GM19025 (cell line): ENCODE results near the gene EEF1E1.
"Not testable (repeated sequence)": the region's sequence is repeated elsewhere in the genome, so short reads cannot be mapped to it uniquely, and the experiment has no call there.

Source experiments
- ATAC-seq: cut with Tn5 transposase; IDR thresholded peaks from one replicate; pipeline ENCODE4 v1.9.1; 2021; ENCODE audit warnings: mild to moderate bottlenecking, low read depth, moderate library complexity; ENCODE audit not compliant: unreplicated experiment

EEF1E1 gene

DNA sequence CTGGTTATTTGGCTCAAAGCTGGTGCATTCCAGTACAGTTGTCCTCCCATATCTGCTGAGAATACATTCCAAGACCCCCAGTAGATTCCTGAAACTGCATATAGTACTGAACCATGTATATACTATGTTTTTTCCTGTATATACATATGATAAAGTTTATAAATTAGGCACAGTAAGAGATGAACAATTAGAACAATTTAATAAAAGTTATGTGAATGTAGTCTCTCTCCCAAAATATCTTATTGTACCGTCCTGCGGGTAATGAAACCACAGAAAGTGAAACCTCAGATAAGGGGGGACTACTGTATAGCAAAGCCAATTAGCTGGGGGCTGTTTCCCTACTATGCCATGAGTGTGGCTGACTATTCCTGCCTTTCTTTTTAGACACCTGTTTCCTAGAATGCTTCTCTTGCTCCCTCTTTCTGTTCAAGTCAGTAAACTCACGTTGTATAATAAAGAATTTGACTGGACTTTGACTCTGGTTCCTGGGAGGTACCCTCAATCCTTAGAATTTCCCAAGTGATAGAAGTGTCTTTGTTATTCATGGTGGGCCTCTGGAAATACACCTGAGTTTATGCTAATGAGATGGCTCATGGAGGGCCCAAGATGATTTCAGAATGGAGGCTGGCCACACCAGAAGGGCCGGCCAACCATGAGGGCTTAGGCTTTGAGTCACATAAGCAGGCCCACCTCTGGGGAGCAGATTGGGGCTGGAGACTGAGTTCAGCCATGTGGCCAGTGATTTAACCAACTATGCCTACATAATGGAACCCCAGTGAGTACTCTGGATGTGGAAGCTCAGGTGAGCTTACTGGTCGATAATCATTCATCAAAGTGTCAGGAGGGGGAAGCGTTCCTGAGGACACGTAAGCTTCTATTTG lies 37.5 kb downstream of the EEF1E1 start:
- ATAC-seq: no peak

DNA sequence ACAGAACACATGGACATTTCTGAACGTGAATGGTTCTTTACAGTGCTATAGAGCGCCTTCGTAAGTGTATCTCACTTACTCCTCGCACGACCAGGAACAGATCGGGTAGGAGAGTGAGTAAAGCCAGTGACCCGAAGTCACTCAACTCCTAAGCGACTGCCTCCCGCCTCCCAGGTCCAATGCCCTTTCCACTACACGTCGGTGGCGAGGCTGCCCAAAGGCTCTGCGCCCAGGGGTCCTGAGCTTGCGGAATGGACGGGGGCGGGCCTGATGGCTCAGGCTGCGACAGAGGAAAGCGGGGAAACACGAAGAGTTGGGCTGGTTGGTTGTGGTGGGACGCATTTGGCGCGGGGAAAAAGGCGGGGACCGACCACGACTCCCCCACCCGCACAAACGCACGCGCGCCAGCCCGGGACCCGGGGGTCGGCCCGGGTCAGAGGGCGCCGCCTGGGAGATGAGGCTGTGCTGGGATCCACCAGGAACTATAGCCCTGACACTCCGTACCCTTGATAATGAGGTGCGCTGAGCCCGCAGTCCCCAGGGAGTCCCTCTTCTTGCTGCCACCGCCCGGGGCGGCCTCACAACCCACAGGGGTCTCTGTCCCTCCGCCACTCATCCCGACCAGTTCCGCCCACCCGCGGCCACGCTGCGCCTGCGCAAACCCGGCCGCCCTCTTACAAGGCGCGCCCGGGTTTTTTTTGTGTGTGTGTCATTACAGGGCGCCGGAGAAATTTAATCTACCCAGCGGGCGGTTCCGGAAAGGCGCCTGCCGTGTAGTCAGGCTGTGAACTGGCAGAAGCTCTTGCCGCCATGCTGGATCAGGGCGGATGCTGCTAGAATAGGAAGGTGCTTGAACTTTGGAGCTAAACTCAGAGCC lies 38.3 kb downstream of the EEF1E1 start, which contains the start of gene BLOC1S5:
TSS of gene BLOC1S5 (minus strand) at position 629 of the 877 bp plus-strand sequence. CDS start at position 616, 13 bp downstream.
- peak; percentile 83 for ATAC-seq

DNA sequence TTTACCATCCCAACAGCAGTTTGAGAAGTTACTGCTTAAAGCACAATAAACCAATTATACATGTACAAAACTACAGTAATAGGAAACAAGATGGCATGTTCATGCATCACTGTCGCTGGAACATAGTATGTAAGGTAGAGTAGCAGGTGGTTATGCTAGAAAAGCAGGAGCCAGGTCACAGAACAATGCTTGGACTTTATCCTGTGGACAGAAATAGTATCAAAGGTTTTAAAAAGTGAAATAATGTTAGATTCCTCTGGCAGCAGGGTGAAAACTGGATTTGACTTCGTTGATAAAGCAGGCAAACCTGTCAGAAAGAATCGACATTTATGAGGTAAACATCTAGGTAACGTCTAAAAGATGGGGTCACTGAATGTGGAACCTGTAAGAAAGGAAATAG lies 40.6 kb downstream of the EEF1E1 start:
- no peak for ATAC-seq

DNA sequence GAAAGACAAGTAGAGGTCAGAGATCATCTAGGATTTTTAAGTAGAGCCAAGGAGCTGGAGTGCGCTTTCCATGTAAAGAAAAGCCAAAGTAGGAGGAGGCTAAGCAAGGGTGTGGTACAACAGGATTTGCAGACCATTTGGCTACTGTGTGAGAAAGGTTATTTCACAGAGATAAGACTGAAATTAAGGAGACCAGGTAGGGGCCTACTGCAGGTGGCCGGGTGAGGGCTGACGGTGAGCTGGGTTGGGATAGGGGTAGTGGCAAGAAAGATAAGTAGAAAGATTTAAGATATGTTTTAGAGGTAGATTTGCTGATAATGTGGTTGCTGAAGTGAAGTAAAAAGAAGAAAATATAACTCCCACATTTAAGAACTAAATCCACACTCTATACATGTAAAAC lies 42.0 kb downstream of the EEF1E1 start:
- ATAC-seq: no peak

DNA sequence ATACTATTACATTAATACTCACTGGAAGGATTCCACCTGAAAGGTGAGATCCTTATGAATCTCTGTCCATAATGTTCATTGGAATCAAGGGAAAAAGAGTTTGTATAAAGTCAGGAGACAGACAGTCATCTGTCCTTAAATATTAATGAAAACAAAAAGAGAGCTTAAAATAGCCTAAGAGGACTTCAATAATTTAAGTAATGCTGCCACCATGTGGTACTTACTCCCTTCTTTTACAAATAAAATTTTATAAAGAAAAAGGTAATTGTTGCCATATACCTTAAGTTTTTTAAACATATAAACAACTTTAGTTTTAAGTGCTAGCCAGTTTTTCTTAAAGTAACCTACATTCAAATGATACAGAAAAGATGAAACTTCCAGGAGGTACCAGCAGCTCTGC lies 43.2 kb downstream of the EEF1E1 start:
- no peak for ATAC-seq

DNA sequence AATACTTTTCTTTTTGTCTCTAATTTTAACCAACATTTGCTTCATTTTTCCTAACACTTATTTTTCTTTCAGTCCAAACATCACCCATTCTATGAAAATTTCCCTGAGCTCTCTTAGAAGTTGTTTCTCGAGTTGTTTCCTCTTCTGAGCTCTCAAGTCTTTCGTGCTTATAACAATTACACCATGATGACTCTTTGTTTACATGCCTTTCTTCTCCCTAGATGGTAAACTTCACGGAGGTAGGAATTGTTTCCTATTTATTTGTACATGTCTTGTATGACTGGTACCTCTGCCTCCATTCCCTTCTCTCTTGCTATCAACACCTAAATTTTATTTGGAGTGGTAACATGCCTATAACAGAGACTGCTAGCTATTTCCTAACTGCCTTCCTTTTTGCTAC lies 44.6 kb downstream of the EEF1E1 start:
- ATAC-seq: no peak

DNA sequence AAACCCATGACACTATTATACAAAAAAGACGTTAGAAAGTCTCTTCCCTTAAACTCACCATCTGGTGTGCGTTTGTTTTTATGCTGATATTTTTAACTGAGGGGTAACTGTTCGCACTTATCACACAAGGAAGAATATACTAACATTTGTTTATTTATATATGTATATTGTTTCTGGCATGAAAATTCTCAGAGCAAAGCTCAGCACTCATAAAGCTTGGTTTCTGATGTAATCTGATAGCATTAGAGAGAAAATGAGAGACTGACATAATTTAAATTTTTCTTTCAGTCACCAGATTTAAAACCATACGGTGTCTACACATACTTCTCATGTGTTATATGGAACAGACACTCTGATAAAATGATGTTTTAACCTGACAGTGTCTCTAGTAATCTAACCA lies 45.1 kb downstream of the EEF1E1 start:
- no peak for ATAC-seq

DNA sequence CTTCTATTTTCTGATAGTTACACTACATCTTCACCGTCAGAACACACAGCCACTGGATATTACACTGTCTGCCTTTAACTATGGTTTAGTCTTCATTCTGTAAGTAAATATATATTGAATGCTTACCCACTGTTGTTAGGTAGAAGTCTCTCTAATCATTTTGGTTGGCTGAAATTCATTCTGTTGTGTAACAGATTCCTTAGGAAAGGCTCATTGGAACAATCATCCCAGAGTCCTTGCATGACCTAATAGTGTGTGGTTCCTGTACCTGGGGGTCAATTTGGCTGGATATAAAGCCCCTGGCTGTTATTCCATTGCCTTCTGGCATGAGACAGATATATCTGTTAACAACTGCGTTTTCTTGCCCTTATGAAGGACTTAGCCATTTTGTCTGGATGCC lies 48.1 kb downstream of the EEF1E1 start:
- no peak for ATAC-seq

DNA sequence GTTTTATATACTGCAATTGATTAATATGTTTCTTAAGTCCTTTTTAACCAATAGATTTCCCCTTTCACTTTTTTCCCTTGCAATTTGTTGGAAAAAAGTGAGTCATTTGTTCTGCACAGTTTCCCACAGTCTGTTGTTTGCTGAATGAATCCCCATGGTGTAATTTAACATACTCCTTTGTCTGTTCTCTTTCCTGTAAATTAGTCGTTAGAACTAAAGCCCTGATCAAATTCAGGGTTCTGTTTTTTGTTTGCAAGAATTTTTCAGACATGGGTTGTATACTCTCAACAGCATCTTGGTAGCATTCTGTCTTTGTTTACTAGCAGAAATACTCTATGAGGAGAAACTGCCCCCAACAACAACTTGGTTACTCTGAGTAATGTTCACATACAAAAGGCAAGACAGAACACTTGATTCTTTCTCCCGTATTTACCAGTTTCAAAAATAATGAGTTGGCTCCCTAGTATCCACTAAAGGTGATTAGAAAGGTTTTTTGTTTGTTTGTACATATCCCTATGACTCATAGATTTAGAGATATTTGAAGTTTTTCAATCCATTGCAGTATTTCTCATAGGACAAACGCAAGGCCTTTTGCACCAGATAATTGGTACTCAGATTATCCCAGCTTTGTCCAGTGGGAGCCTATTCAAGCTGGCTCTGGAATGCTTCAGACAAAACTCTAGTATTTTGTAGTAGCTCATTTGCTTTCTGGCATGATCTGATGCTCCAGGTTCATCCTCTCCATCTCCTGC lies 54.6 kb downstream of the EEF1E1 start:
- ATAC-seq: no peak

DNA sequence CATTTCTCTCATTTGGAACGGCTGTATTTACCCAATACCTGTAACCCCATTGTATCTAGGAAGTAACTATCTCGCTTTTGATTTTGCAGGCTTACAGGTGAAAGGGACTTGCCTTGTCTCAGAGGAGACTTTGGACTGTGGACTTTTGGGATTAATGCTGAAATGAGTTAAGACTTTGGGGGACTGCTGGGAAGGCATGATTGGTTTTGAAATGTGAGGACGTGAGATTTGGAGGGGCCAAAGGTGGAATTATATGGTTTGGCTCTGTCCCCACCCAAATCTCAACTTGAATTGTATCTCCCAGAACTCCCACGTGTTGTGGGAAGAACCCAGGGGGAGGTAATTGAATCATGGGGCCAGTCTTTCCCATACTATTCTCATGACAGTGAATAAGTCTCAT lies 56.6 kb downstream of the EEF1E1 start:
- not testable (repeated sequence) for ATAC-seq

DNA sequence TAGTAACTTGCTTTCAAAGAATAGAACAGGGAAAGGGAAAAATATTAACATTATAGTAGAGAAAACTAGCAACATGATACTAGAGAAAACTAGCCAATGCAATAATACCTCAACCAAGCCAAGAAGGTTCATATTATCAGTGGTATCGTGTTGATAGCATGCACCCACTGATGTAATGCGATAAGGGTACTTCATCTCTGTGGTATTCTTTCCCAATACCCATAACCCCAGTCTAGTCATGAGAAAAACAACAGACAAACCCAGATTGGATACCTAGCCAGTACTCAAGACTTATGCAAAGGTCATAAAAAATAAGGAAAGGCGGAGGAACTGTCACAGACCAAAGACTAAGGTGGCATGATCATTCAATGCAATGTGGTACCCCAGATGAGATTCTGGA lies 59.1 kb downstream of the EEF1E1 start:
- no peak for ATAC-seq

DNA sequence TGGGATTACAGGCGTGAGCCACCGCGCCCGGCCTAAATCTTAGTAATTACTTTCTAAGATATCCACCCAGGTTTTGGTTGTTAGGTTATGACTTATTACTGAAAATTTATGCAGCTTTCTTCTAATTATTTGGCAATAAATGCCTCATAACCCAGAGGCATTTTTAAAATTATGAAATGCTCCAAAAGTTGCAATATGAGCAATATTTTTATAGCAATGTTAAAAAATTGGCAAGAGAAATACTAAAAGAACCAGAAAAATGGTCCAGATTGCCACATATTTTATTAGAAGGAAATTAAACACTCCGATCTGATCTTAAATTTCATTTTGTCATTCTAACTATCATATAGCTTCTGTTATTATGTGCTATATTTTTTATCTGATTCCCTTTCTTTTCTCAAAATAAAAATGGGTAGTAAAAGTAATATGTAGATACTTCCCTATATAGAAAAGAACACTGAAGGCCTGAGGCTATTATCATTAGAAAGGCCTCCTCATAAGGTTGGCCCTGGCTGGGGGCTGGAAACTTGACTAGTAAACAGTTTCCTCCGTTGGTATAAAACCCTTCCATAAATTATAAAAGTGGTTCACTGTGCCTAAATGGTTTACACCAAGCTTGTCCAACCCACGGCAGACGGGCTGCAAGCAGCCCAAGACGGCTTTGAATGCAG lies 60.3 kb downstream of the EEF1E1 start:
- ATAC-seq: no peak

DNA sequence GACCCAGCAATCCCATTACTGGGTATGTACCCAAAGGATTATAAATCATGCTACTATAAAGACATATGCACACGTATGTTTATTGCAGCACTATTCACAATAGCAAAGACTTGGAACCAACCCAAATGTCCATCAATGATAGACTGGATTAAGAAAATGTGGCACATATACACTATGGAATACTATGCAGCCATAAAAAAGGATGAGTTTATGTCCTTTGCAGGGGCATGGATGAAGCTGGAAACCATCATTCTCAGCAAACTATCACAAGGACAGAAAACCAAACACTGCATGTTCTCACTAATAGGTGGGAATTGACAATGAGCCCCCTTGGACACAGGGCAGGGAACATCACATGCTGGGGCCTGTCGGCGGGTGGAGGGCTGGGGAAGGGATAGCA lies 68.2 kb downstream of the EEF1E1 start:
- ATAC-seq: not testable (repeated sequence)

DNA sequence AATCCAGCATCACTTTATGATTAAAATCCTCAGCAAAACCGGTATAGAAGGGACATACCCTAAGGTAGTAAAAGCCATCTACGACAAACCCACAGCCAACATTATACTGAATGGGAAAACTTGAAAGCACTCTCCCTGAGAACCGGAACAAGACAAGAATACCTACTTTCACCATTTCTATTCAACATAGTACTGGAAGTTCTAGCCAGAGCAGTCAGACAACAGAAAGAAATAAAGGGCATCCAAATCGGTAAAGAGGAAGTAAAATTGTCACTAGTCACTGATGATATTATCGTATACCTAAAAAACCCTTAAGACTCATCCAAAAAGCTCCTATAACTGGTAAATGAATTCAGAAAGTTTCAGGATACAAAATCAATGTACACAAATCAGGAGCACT lies 71.4 kb downstream of the EEF1E1 start:
- ATAC-seq: no peak
